Activated T-cell treated with anti-CD3 and anti-CD28 coated beads, Interleukin-2, amount 50 U/mL, for 24 hours (primary cell): ENCODE measurements around the gene CUBN.
"Not testable (repeated sequence)": the region's sequence is repeated elsewhere in the genome, so short reads cannot be mapped to it uniquely, and the experiment has no call there.

Experiments used
- DNase-seq: peaks from one replicate; pipeline ENCODE4 v3.0.0-alpha.2; 2020
- H3K27ac Mint-ChIP-seq: 2 replicates; pipeline ENCODE4 v1.8.0; 2020; ENCODE audit warnings: mild to moderate bottlenecking, mixed read lengths
- H3K27me3 Mint-ChIP-seq: 2 replicates; pipeline ENCODE4 v1.8.0; 2020; ENCODE audit warnings: mixed read lengths
- H3K36me3 Mint-ChIP-seq: 2 replicates; pipeline ENCODE4 v1.8.0; 2020; ENCODE audit warnings: low read depth, mixed read lengths
- H3K4me1 Mint-ChIP-seq: 2 replicates; pipeline ENCODE4 v1.8.0; 2020; ENCODE audit warnings: low read depth, mixed read lengths
- H3K4me3 Mint-ChIP-seq: 2 replicates; pipeline ENCODE4 v1.8.0; 2020; ENCODE audit warnings: mild to moderate bottlenecking, moderate library complexity, mixed read lengths
- H3K9me3 Mint-ChIP-seq: 2 replicates; pipeline ENCODE4 v1.8.0; 2020; ENCODE audit warnings: mixed read lengths

Gene CUBN

DNA sequence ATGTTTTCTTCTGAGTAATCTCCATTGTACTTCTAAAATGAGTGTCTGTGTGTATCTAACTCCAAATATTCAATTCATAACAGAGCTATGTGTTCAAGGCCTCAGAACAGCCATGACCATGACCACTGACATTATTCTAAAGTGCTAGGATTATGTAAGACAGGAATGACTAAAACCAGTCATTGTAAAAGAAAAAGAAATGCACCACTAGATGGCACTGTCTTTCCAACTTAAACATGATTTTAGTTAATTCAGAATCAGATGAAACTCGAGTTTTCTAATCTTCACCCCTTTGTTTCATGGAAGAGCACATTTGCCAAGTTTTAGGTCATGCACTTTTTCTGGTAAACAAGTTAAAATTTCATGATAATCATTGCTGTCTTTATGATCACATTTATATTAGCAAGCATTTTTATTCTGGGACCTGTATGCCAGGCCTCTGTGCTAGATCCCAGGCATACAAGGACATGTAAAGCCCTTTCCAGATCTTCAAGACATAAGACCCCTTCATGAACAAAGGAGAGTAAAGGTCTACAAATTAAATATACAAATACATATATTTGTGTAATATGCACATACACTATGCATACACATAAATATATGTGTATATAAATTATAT lies 286.2 kb downstream of the CUBN start:
- Mint-ChIP-seq H3K4me1 (peaks cover 7% of the 10 kb centered on the region), H3K9me3 (no peaks in the 10 kb centered on the region), H3K36me3 (no peaks in the 10 kb centered on the region), H3K27me3 (no peaks in the 10 kb centered on the region), H3K4me3 (no peak overlapping the region), H3K27ac (no peak overlapping the region)
- no peak for DNase-seq

GRCh38 chr10:16835228-16835627 lies 294.4 kb downstream of the CUBN start:
- Mint-ChIP-seq H3K4me3 (peak overlapping the region; percentile 23), H3K27me3 (no peaks in the 10 kb centered on the region)
- DNase-seq = no peak

DNA sequence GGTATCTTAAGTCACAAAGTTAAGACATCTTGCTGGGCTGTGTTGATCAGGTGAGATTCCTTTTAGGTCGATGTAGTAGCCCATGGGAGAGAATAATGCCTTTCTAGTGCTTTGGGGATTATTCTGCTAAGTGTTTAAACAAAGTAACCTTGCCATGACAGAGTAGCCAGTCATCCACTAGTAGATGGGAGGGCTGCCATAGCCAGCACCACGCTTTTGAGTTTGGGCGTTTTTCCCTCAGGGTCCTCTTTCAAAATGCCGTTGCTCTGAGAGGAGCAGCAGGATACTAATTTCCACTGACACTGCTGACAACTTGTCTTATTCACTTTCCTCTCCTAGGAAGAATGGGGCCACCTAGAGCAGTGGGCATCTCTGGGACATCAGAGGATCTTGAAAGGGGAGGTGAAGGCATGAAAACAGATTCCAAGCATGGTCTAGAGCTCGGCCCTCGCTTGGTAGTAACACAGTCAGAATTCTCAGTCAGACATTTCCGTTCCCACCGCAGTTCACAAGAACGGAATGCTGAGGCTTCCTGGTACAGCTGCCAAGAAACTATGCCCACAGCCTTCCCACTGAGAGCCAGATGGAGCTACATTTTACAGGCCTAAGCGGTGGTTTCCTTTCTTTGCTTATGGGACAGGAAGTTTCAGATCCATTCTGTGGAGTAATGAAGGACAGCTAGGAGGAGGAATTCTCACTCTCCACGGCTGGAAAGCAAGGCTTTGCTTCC lies 297.1 kb downstream of the CUBN start:
- no peaks in the 10 kb centered on the region for H3K27me3 Mint-ChIP-seq
- H3K9me3 Mint-ChIP-seq = no peaks in the 10 kb centered on the region
- DNase-seq = no peak
- no peak overlapping the region for H3K27ac Mint-ChIP-seq
- no peaks in the 10 kb centered on the region for H3K36me3 Mint-ChIP-seq
- peaks cover 15% of the 10 kb centered on the region for H3K4me1 Mint-ChIP-seq
- H3K4me3 Mint-ChIP-seq = no peak overlapping the region

More at GRCh38 chr10:16835228-16835627, 294.4 kb downstream of the CUBN start:
- Mint-ChIP-seq H3K27ac (no peak overlapping the region), H3K4me1 (peaks cover 8% of the 10 kb centered on the region), H3K9me3 (no peaks in the 10 kb centered on the region), H3K36me3 (no peaks in the 10 kb centered on the region)

DNA sequence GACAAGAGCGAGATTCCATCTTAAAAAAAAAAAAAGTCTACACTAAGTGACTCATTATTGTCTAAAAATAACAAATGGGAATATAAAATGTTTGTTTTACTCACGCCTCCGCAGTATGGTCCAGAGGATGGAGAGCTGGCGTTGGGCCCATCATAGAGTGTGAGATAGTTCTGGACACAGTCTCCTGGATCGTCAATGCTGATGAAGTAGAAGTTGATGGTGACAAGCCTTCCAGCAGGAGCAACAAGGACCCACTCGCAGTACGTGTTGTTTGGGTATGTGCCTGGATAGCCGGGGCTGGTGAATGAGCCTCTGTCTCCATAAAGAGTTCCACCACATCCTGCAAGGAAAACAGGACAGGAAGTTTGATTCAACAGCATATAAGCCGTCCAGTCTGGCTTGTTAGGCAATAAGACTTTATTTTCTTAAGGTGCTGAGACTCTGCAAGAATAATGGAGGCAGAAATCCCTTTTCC lies 300.9 kb downstream of the CUBN start:
- H3K4me3 Mint-ChIP-seq = no peak overlapping the region
- H3K9me3 Mint-ChIP-seq = no peaks in the 10 kb centered on the region
- DNase-seq = no peak
- peaks cover 7% of the 10 kb centered on the region for H3K4me1 Mint-ChIP-seq
- H3K27me3 Mint-ChIP-seq = no peaks in the 10 kb centered on the region
- peaks cover 2% of the 10 kb centered on the region for H3K36me3 Mint-ChIP-seq
- no peak overlapping the region for H3K27ac Mint-ChIP-seq

DNA sequence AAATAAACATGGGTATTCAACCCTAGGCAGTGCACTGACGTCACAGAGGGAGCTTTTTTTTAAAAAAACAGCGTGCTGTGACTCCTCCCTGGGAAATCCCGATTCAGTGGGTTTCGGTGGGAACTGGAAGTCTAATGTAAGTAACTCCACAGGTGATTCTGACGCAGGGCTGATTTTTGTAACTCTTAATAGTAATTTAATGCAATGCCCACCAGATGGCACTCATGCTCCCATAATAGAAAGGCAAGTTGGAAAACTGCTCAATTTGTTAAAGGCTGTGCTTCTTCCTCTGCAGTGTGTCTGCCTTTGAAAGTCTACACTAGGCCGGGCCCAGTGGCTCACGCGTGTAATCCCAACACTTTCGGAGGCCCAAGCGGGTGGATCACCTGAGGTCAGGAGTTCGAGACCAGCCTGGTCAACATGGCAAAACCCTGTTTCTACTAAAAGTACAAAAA lies 301.5 kb downstream of the CUBN start:
- Mint-ChIP-seq H3K27ac (no peak overlapping the region), H3K4me3 (no peak overlapping the region), H3K9me3 (peaks cover 4% of the 10 kb centered on the region), H3K36me3 (peaks cover 7% of the 10 kb centered on the region), H3K27me3 (no peaks in the 10 kb centered on the region), H3K4me1 (peaks cover 7% of the 10 kb centered on the region)
- peak; percentile 56 for DNase-seq

GRCh38 chr10:16827474-16827873 lies 302.1 kb downstream of the CUBN start:
- not testable (repeated sequence) for H3K9me3 Mint-ChIP-seq, H3K27me3 Mint-ChIP-seq, H3K4me3 Mint-ChIP-seq, H3K4me1 Mint-ChIP-seq, DNase-seq, H3K27ac Mint-ChIP-seq
- peaks cover 10% of the 10 kb centered on the region for H3K36me3 Mint-ChIP-seq

DNA sequence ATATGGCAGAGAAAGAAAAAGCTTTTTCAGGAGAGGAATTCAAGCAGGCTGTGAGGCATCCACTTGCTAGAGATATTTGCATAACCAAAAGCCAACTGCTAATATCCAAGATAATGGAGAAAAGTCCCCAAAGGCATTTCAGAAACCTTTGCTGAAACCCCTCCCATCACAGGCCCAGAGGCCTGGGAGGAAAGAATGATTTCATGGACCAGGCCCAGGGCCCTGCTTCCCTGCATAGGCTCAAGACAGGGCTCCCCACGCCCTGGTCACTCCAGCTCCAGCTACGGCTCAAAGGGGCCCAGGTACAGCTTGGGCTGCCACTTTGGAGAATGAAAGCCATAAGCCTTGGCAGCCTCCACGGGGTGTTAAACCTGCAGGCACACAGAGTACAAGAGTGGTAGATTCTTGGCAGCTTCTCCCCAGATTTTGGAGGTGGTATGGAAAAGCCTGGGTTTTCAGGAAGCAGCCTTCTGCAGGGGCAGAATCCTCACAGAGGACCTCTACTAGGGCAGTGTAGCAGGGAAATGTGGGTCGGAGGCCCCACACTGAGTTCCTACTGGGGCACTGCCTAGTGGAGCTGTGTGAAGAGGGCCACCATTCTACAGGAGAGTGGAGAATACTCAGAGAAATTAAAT lies 306.8 kb downstream of the CUBN start:
- DNase-seq = no peak
- H3K9me3 Mint-ChIP-seq = peaks cover 16% of the 10 kb centered on the region
- peaks cover 20% of the 10 kb centered on the region for H3K36me3 Mint-ChIP-seq
- no peaks in the 10 kb centered on the region for H3K27me3 Mint-ChIP-seq
- H3K4me3 Mint-ChIP-seq = no peak overlapping the region
- H3K4me1 Mint-ChIP-seq = peaks cover 8% of the 10 kb centered on the region
- H3K27ac Mint-ChIP-seq = no peak overlapping the region

DNA sequence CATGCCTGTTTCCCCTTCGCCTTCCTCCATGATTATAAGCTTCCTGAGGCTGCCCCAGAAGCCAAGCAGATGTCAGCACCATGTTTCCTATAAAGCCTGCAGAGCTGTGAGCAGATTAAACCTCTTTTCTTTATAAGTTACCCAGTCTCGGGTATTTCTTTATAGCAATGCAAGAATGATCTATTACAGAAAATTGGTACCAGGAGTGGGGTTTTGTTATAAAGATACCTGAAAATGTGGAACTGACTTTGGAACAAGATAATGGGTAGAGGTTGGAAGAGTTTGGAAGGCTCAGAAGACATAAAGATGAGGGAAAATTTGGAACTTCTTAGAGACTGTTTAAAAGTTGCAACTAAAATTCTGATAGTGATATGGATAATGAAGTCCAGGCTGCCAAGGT lies 307.6 kb downstream of the CUBN start:
- peaks cover 16% of the 10 kb centered on the region for H3K9me3 Mint-ChIP-seq
- no peaks in the 10 kb centered on the region for H3K27me3 Mint-ChIP-seq
- peaks cover 6% of the 10 kb centered on the region for H3K4me1 Mint-ChIP-seq
- H3K4me3 Mint-ChIP-seq = no peak overlapping the region
- DNase-seq = no peak
- no peak overlapping the region for H3K27ac Mint-ChIP-seq
- peaks cover 22% of the 10 kb centered on the region for H3K36me3 Mint-ChIP-seq

- no peak for DNase-seq
- no peak overlapping the region for H3K4me3 Mint-ChIP-seq
- peaks cover 16% of the 10 kb centered on the region for H3K9me3 Mint-ChIP-seq
- H3K4me1 Mint-ChIP-seq = peaks cover 16% of the 10 kb centered on the region
- no peaks in the 10 kb centered on the region for H3K27me3 Mint-ChIP-seq
- H3K36me3 Mint-ChIP-seq = peaks cover 29% of the 10 kb centered on the region
- H3K27ac Mint-ChIP-seq = no peak overlapping the region
Measured at GRCh38 chr10:16820421-16820820, 309.2 kb downstream of the CUBN start.

DNA sequence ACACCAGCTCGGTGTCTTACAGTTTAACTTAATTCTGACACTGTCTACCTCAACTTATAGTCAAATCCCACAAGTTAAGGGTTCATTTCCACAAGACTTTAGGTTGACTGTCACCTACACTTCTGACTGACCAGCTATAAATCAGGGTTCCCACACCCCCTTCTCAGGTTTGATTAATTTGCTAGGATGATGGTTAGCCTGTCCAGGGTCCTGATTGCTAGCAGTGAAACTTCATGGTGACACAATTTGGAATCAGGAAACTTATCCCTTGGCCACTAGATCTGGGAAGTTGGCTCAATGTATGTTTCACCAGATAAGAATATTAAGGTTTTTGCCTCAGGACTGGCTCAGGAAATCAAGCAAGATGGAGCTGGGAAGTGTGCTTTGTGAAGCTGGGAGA lies 309.6 kb downstream of the CUBN start:
- Mint-ChIP-seq H3K4me3 (no peak overlapping the region), H3K27ac (no peak overlapping the region), H3K36me3 (peaks cover 33% of the 10 kb centered on the region), H3K27me3 (no peaks in the 10 kb centered on the region), H3K4me1 (peaks cover 20% of the 10 kb centered on the region), H3K9me3 (peaks cover 16% of the 10 kb centered on the region)
- no peak for DNase-seq

- Mint-ChIP-seq H3K36me3 (peaks cover 36% of the 10 kb centered on the region), H3K9me3 (peaks cover 16% of the 10 kb centered on the region), H3K4me3 (no peak overlapping the region), H3K27me3 (no peaks in the 10 kb centered on the region), H3K27ac (no peak overlapping the region), H3K4me1 (peaks cover 26% of the 10 kb centered on the region)
- no peak for DNase-seq
Measured at GRCh38 chr10:16819436-16819835, 310.2 kb downstream of the CUBN start.

DNA sequence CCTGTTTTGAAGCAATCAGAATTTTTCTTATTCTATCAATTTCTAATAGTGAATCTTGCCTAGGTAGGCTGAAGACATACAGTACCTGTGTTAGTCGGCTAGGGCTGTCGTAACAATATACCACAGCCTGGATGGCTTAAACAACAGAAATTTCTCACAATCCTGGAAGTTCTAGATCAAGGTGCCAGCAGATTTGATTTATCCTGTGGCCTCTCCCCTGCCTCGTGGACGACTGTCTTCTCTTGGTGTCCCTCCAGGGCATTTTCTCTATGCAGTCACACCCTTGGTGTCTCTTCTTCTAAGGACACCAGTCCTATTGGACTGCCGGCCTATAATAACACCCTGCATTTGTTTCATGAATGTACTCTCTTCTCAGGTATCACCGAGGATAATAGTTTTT lies 310.6 kb downstream of the CUBN start:
- Mint-ChIP-seq H3K4me3 (no peak overlapping the region), H3K4me1 (peaks cover 26% of the 10 kb centered on the region), H3K9me3 (peaks cover 16% of the 10 kb centered on the region), H3K36me3 (peaks cover 37% of the 10 kb centered on the region), H3K27me3 (no peaks in the 10 kb centered on the region), H3K27ac (no peak overlapping the region)
- no peak for DNase-seq

DNA sequence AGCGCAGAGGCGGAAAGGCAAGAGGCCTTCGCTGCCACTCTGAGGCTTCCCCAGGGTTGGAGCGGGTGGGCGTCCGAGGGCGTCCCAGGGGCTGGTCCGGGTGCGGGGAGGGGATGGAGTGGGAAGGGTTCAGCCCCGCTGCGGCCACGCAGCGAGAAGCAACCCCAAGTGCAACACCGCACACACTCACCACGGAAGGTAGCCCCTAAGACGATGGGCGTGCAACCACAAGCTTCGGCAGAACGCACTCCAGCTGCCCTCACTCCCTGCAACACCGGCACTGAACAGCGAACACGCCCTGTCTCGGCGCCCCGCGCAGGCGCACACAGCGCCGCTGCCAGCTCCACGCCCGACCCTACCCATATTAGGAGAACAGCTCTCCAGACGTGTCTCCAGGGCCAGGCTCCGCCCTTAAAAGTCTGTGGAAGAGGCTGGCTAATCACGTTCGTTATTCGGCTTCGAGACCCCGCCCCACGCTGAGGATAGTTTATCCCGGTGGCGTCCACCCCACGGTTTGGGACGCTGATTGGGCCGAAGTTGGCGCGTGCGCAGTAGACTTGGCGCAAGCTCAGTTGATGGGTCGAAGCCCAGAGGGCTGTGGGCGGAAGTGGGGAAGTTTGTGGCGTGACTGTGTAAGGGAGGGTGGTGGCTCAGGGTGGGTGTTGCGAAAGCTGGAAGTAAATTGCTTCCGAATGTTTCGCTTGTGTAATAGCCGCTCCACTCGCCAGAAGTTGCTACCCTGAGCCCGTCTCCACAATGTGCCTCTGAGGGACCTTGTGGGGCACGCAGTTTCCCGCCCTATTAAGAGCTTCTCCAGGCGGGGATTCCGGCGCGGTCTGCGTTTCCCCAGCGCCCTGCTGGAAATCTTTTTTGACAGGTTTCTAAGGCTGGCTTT lies 312.2 kb downstream of the CUBN start, which contains the start of gene RSU1:
TSS of gene RSU1 (minus strand) at position 300 of the 895 bp plus-strand sequence. CDS start 343 bp downstream, outside the sequence.
- H3K9me3 Mint-ChIP-seq = peaks cover 9% of the 10 kb centered on the region

DNA sequence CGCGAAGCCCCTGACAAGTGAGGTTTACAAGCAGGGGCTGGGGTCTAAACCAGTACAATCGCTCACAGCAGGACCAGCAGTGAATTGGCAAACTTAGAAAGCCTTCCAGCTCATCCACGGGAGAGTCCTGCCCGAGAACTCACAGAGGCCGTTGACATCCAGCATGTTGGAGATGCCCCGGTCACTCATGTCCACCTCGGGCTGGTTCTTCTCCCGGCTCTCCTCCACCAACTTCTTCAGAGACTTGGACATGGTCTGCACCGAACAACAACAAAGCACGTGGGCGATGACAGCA lies 312.8 kb downstream of the CUBN start:
- H3K4me3 Mint-ChIP-seq = peak overlapping the region; percentile 95

More for the DNA sequence above, 312.2 kb downstream of the CUBN start, which contains the start of gene RSU1:
- H3K4me3 Mint-ChIP-seq = peak within 1 kb of the TSS; percentile 95
- H3K36me3 Mint-ChIP-seq = peaks cover 38% of the 10 kb centered on the region
- H3K4me1 Mint-ChIP-seq = peaks cover 29% of the 10 kb centered on the region
- H3K27me3 Mint-ChIP-seq = no peaks in the 10 kb centered on the region
- peak within 1 kb of the TSS; percentile 95 for H3K27ac Mint-ChIP-seq
- peak; percentile 100 for DNase-seq

More for the DNA sequence above, 312.8 kb downstream of the CUBN start:
- no peak for DNase-seq
- peaks cover 31% of the 10 kb centered on the region for H3K4me1 Mint-ChIP-seq
- H3K27me3 Mint-ChIP-seq = no peaks in the 10 kb centered on the region
- H3K9me3 Mint-ChIP-seq = peaks cover 3% of the 10 kb centered on the region
- H3K27ac Mint-ChIP-seq = peak overlapping the region; percentile 95
- peaks cover 34% of the 10 kb centered on the region for H3K36me3 Mint-ChIP-seq
